Measurements from ENCODE around the gene C4A.
"Not testable (repeated sequence)": the region's sequence is repeated elsewhere in the genome, so short reads cannot be mapped to it uniquely, and the experiment has no call there.

Gene C4A

GRCh38 chr6:31981744-31982143, at the start of gene C4A:
C4A (plus strand) TSS chr6:31982057; CDS start chr6:31982108, 51 bp downstream.
- DNase-seq (ENCODE audit: low read depth in 2 of 2): not testable (repeated sequence)

DNA sequence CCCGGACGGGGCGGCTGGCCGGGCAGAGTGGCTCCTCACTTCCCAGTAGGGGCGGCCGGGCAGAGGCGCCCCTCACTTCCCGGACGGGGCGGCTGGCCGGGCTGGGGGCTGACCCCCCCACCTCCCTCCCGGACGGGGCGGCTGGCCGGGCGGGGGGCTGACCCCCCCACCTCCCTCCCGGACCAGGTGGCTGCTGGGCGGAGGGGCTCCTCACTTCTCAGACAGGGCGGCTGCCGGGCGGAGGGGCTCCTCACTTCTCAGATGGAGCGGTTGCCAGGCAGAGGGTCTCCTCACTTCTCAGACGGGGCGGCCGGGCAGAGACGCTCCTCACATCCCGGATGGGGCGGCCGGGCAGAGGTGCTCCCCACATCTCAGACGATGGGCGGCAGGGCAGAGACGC, 49.7 kb upstream of the C4A start:
- not testable (repeated sequence) for DNase-seq (ENCODE audit: low read depth in 2 of 2)

DNA sequence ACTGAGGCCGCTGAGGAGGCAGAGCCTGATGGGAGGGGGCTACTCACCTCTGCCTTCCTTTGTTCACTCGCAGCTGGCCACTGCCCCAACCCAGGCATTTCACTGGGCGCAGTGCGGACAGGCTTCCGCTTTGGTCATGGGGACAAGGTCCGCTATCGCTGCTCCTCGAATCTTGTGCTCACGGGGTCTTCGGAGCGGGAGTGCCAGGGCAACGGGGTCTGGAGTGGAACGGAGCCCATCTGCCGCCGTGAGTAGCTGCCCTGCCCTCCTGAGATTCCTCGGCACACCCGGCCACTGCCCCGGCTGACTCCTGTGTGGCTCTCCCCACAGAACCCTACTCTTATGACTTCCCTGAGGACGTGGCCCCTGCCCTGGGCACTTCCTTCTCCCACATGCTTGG, 48.3 kb upstream of the C4A start:
- DNase-seq (ENCODE audit: low read depth in 2 of 2): no peak

- no peak for DNase-seq (ENCODE audit: low read depth in 2 of 2)
These were observed 46.8 kb upstream of the C4A start for GRCh38 chr6:31935021-31935420.

- no peak for DNase-seq (ENCODE audit: low read depth in 2 of 2)
These were observed 46.0 kb upstream of the C4A start for GRCh38 chr6:31935823-31936222.

- DNase-seq (ENCODE audit: low read depth in 2 of 2): no peak
These were observed 41.6 kb upstream of the C4A start for GRCh38 chr6:31940256-31940664.

- DNase-seq (ENCODE audit: low read depth in 2 of 2): no peak
These were observed 38.1 kb upstream of the C4A start for GRCh38 chr6:31943742-31944141.

DNA sequence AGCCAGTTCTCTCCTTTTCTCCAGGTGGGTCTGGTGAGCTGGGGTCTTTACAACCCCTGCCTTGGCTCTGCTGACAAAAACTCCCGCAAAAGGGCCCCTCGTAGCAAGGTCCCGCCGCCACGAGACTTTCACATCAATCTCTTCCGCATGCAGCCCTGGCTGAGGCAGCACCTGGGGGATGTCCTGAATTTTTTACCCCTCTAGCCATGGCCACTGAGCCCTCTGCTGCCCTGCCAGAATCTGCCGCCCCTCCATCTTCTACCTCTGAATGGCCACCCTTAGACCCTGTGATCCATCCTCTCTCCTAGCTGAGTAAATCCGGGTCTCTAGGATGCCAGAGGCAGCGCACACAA, 36.7 kb upstream of the C4A start:
- no peak for DNase-seq (ENCODE audit: low read depth in 2 of 2)

- DNase-seq (ENCODE audit: low read depth in 2 of 2): no peak
These were observed 36.1 kb upstream of the C4A start, which contains the start of gene CFB for GRCh38 chr6:31945507-31946369. CFB (plus strand) TSS chr6:31946095; CDS start chr6:31946222, 127 bp downstream.

GRCh38 chr6:31946370-31946885, 35.4 kb upstream of the C4A start:
- no peak for DNase-seq (ENCODE audit: low read depth in 2 of 2)

GRCh38 chr6:31947070-31947675, 34.7 kb upstream of the C4A start:
- no peak for DNase-seq (ENCODE audit: low read depth in 2 of 2)

GRCh38 chr6:31947864-31948263, 34.0 kb upstream of the C4A start:
- no peak for DNase-seq (ENCODE audit: low read depth in 2 of 2)

- no peak for DNase-seq (ENCODE audit: low read depth in 2 of 2)
These were observed 33.6 kb upstream of the C4A start for GRCh38 chr6:31948306-31948705.

DNA sequence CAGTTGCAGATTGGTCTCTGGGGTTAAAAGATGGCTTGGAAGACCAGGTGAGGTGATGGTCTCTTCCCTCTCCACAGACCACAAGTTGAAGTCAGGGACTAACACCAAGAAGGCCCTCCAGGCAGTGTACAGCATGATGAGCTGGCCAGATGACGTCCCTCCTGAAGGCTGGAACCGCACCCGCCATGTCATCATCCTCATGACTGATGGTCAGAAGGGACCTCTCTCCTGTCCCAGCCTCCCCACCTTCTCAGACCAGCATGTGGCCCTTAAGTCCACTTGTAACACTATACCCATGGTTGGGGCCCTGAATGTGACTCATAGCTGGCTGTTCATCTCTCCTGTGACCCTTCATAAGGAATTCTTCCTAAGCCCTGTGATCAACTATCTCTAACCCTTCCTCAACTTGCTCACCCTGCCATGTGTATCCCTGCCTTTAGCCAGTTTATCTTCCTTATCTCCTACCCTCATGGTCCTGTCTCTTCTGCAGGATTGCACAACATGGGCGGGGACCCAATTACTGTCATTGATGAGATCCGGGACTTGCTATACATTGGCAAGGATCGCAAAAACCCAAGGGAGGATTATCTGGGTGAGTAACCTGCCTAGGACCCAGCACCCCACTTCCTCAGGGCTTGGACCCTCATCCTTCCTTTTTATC, 33.0 kb upstream of the C4A start:
- DNase-seq (ENCODE audit: low read depth in 2 of 2): no peak

- DNase-seq (ENCODE audit: low read depth in 2 of 2): no peak
These were observed 31.8 kb upstream of the C4A start for GRCh38 chr6:31949926-31950548.

DNA sequence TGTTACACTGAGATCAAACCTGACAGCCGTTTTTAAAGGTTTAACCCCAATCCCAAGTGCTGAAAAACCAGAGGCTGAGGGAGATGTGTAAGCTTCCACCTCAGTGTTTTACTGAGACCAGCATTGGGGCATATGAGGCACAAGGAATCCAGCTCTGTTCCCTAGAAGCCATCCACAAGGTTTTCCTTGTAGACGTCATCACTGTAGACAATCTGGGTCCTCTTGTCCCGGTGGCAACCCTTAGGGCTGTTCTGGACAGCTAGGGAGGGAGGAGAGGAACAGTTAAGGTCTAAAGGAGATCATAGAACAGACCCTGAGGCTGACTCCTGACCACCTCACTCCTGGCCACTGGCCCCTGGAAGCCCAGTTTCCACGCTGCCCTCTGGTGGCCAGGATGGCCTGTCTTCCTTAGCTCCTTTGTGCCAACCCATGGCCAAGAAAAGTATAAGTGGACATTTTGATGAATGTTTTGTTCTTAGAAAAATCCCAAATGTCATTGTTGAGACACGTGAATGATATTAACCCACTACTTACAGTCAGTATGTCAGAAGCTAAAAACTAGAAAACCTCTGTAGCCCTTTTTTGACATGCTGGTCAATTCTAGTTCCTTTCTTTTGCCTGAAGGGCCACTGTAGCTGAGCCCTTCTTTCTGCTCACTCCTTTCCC, 29.6 kb upstream of the C4A start:
- no peak for DNase-seq (ENCODE audit: low read depth in 2 of 2)

DNA sequence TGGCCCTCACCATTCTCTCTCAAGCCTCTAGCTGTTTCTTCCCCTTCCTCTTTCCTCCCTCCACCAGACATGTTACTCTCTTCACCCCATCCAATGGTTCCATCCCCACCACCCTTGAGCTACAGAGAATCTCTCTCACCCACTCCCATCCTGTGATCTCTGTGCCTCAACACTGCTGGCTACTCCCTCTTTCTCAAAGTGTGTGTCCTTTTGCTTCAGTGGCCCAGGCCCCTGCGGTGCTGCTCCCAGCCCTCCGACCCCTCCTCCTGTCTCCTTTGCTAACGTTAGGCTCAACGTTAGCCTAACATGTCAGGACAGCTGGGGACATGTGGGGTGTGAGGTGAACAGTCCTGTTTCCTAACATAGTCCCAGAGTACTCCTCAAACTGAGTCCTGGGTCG, 29.0 kb upstream of the C4A start:
- DNase-seq (ENCODE audit: low read depth in 2 of 2): no peak

DNA sequence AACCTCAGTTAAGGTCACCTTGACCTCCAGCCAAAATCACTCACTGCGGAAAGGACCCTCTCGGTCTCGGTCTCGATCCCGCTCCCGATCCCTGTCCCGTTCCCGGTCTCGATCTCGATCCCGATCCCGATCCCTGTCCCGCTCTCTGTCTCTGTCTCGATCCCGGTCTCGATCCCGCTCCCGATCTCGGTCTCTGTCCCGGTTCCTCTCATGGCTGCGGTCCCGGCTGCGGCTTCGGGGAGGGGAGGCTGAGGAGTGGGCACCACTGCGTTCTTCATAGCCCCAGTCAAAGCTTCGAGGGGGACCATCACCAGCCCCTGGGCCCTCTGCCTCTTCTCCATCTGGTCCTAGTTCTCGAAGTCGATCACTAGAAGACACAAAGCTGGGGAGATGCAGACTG, 27.3 kb upstream of the C4A start:
- DNase-seq (ENCODE audit: low read depth in 2 of 2): no peak

DNA sequence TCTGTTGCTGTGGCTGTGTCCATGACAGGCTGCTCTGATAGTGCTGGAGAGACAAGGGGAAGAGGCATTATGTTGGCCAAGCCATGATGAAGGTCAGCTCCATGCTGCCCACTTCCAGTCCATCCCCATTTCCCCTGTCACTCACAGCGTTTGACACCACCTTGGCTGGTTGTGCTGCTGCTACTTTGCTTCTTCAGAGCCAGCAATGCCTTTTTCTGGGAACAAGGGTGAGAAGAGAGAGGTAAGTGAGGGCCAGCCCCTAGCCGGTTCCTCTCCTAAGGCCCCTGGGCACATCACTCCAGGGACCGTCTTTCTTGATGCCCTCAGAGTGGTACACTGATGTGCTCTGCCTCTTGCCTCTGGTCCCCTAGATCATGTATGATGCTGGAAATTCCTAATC, 25.1 kb upstream of the C4A start:
- no peak for DNase-seq (ENCODE audit: low read depth in 2 of 2)

- no peak for DNase-seq (ENCODE audit: low read depth in 2 of 2)
These were observed 23.5 kb upstream of the C4A start for GRCh38 chr6:31958412-31958740.

Measured in stimulated activated CD8-positive, alpha-beta memory T cell treated with anti-CD3 and anti-CD28 coated beads, Interleukin-7, amount 100 ng/mL, for 4 hours (primary cell).